H9 (cell line): Measurements from ENCODE around the gene MDGA2. TPM values are rescaled to one million over a fixed set of nuclear protein-coding genes. Genes with fewer than 3 reads are reported as not detected.

Experiments used
- DNase-seq: peaks from one replicate; pipeline ENCODE4 v3.0.0-alpha.2; 2017
- H2AFZ ChIP-seq: one replicate; pipeline ENCODE4 v1.6.1; 2013; ENCODE audit warnings: mild to moderate bottlenecking, low read length, control low read depth, moderate library complexity
- H2AK5ac ChIP-seq: 2 replicates; pipeline ENCODE4 v1.6.1; 2013; ENCODE audit warnings: low read length, control low read depth, mixed read lengths; ENCODE audit not compliant: insufficient read length
- H2BK120ac ChIP-seq: one replicate; pipeline ENCODE4 v1.6.1; 2013; ENCODE audit warnings: low read depth, mild to moderate bottlenecking, low read length, control low read depth, inconsistent platforms; ENCODE audit not compliant: poor library complexity, severe bottlenecking
- H2BK12ac ChIP-seq: 2 replicates; pipeline ENCODE4 v1.6.1; 2013; ENCODE audit warnings: low read length, control low read depth, mixed read lengths, low read depth; ENCODE audit not compliant: insufficient read length
- H2BK15ac ChIP-seq: 2 replicates; pipeline ENCODE4 v1.6.1; 2013; ENCODE audit warnings: low read depth, low read length, control low read depth
- H2BK20ac ChIP-seq: one replicate; pipeline ENCODE4 v1.6.1; 2013; ENCODE audit warnings: low read depth, mild to moderate bottlenecking, low read length, control low read depth, inconsistent platforms; ENCODE audit not compliant: poor library complexity, severe bottlenecking
- H2BK5ac ChIP-seq: 2 replicates; pipeline ENCODE4 v1.6.1; 2013; ENCODE audit warnings: low read length, control low read depth, mixed read lengths; ENCODE audit not compliant: insufficient read length
- H3K14ac ChIP-seq: 2 replicates; pipeline ENCODE4 v1.6.1; 2013; ENCODE audit warnings: low read length, control low read depth; ENCODE audit not compliant: insufficient read depth
- H3K18ac ChIP-seq: 2 replicates; pipeline ENCODE4 v1.6.1; 2013; ENCODE audit warnings: low read depth, mild to moderate bottlenecking, mixed read lengths, low read length, control low read depth; ENCODE audit not compliant: insufficient read length
- H3K23ac ChIP-seq: 2 replicates; pipeline ENCODE4 v1.6.1; 2013; ENCODE audit warnings: low read length, control low read depth, mixed read lengths, low read depth; ENCODE audit not compliant: insufficient read length
- H3K23me2 ChIP-seq: 2 replicates; pipeline ENCODE4 v1.6.1; 2013; ENCODE audit warnings: low read depth, mild to moderate bottlenecking, mixed read lengths, low read length, control low read depth; ENCODE audit not compliant: insufficient read length, poor library complexity, severe bottlenecking
- H3K27ac ChIP-seq: 2 replicates; pipeline ENCODE4 v1.5.1; 2013; ENCODE audit warnings: low read length, control low read depth, mixed read lengths, low read depth; ENCODE audit not compliant: insufficient read length
- H3K27me3 ChIP-seq: 2 replicates; pipeline ENCODE4 v1.6.1; 2013; ENCODE audit warnings: low read length, control low read depth, inconsistent platforms; ENCODE audit not compliant: insufficient read depth
- H3K4ac ChIP-seq: 2 replicates; pipeline ENCODE4 v1.6.1; 2013; ENCODE audit warnings: low read depth, mild to moderate bottlenecking, control low read depth, inconsistent platforms, low read length, moderate library complexity
- H3K4me1 ChIP-seq: 2 replicates; pipeline ENCODE4 v1.6.1; 2013; ENCODE audit warnings: low read length, control low read depth, inconsistent platforms; ENCODE audit not compliant: insufficient read depth
- H3K4me2 ChIP-seq: 2 replicates; pipeline ENCODE4 v1.6.1; 2013; ENCODE audit warnings: low read length, control low read depth, mixed read lengths; ENCODE audit not compliant: insufficient read length, insufficient read depth
- H3K56ac ChIP-seq: 2 replicates; pipeline ENCODE4 v1.6.1; 2013; ENCODE audit warnings: low read depth, mild to moderate bottlenecking, mixed read lengths, low read length, control low read depth; ENCODE audit not compliant: insufficient read length
- H3K79me1 ChIP-seq: 2 replicates; pipeline ENCODE4 v1.6.1; 2013; ENCODE audit warnings: low read depth, mild to moderate bottlenecking, moderate library complexity, low read length, control low read depth, inconsistent platforms; ENCODE audit not compliant: insufficient read depth, poor library complexity, severe bottlenecking
- H3K79me2 ChIP-seq: 2 replicates; pipeline ENCODE4 v1.6.1; 2013; ENCODE audit warnings: low read length, control low read depth, inconsistent platforms; ENCODE audit not compliant: insufficient read depth
- H3K9ac ChIP-seq: 2 replicates; pipeline ENCODE4 v1.6.1; 2013; ENCODE audit warnings: low read length, control low read depth, mixed read lengths; ENCODE audit not compliant: insufficient read length; ENCODE audit errors: extremely low read depth
- H3K9me3 ChIP-seq: one replicate; pipeline ENCODE4 v1.6.1; 2013; ENCODE audit warnings: low read depth, low read length, inconsistent platforms; ENCODE audit not compliant: control insufficient read depth
- H3T11ph ChIP-seq: one replicate; pipeline ENCODE4 v1.6.1; 2013; ENCODE audit warnings: mild to moderate bottlenecking, low read length, control low read depth, inconsistent platforms
- H4K20me1 ChIP-seq: one replicate; pipeline ENCODE4 v1.6.1; 2013; ENCODE audit not compliant: control insufficient read depth, insufficient read length, insufficient read depth
- H4K5ac ChIP-seq: 2 replicates; pipeline ENCODE4 v1.6.1; 2013; ENCODE audit warnings: low read depth, mild to moderate bottlenecking, mixed read lengths, low read length, control low read depth; ENCODE audit not compliant: insufficient read length
- H4K8ac ChIP-seq: replicated peaks from 2 replicates; pipeline ENCODE4 v1.6.1; 2013; ENCODE audit warnings: low read length, control low read depth, mixed read lengths, low read depth; ENCODE audit not compliant: insufficient read length
- H4K91ac ChIP-seq: 2 replicates; pipeline ENCODE4 v1.6.1; 2013; ENCODE audit warnings: low read depth, mild to moderate bottlenecking, moderate library complexity, mixed read lengths, low read length, control low read depth; ENCODE audit not compliant: insufficient read length
- H3K27ac Mint-ChIP-seq, 3 experiments: 2 replicates in 2 of 3; 3 replicates in 1 of 3; pipeline ENCODE4 v1.8.0; 2020 to 2021; ENCODE audit warnings: mixed read lengths in 3 of 3, mild to moderate bottlenecking in 1 of 3, moderate library complexity in 1 of 3
- H3K27me3 Mint-ChIP-seq: 2 replicates; pipeline ENCODE4 v1.8.0; 2021; ENCODE audit warnings: low read depth, mild to moderate bottlenecking, moderate library complexity, mixed read lengths
- H3K36me3 Mint-ChIP-seq, 3 experiments: 2 replicates in 2 of 3; 3 replicates in 1 of 3; pipeline ENCODE4 v1.8.0; 2020 to 2021; ENCODE audit warnings: low read depth in 3 of 3, mixed read lengths in 3 of 3; ENCODE audit not compliant: insufficient read depth in 1 of 3
- H3K4me1 Mint-ChIP-seq, 2 experiments: 2 replicates each; pipeline ENCODE4 v1.8.0; 2020; ENCODE audit warnings: mixed read lengths in 2 of 2
- H3K4me3 Mint-ChIP-seq, 2 experiments: 2 replicates in 1 of 2; 3 replicates in 1 of 2; pipeline ENCODE4 v1.8.0; 2020 to 2021; ENCODE audit warnings: mild to moderate bottlenecking in 2 of 2, mixed read lengths in 2 of 2, moderate library complexity in 1 of 2
- H3K9me3 Mint-ChIP-seq, 2 experiments: 2 replicates in 1 of 2; 3 replicates in 1 of 2; pipeline ENCODE4 v1.8.0; 2020; ENCODE audit warnings: mild to moderate bottlenecking in 2 of 2, mixed read lengths in 2 of 2, moderate library complexity in 1 of 2
- CTCF ChIP-seq: fragments of 200-600 bp; sonication (generic); conservative IDR thresholded peaks from 3 replicates; pipeline ENCODE4 v1.8.0; 2021; ENCODE audit warnings: antibody characterized with exemption, mild to moderate bottlenecking
- WGBS: extraction: QIAGEN DNeasy Blood & Tissue Kit; methylation state at CpG from one replicate; pipeline ENCODE4 v1.1.7; 2013; ENCODE audit warnings: missing lambda C conversion rate, low lambda C conversion rate, mixed read lengths; ENCODE audit not compliant: insufficient read length; ENCODE audit errors: extremely low coverage; 5-methylcytosine and 5-hydroxymethylcytosine counted together
- total RNA-seq: library from RNA; stranded (reverse); gene quantifications from 2 replicates; pipeline ENCODE4 v1.2.1, GENCODE V29; 2021

The MDGA2 gene
- total RNA-seq, 1 experiment from 2014 or later, result 1.9 TPM

DNA sequence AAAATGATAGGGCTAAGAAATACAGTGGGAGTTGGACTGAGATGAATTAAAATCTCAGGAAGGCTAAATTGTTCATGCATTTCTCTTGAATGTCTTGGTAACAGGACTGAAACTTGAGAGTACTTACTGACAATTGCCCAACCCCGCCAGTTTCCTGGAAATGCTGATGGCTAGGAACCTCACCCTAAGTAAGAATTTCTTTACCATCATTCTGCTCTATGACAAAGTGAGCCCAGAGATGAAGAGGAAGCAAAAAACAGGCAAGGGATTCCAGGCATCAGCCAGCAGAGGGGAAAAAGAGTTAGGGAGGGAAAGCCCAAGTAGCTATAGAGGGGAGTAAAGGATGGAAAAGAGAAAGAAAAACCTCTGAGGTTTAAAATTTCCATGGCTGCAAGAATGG is 397.7 kb downstream of the MDGA2 start:
- no peak overlapping the region for H3K14ac ChIP-seq
- H3K4ac ChIP-seq, result no peak overlapping the region
- H3K18ac ChIP-seq, result no peak overlapping the region
- no peak overlapping the region; a peak in 1 of 5 replicates for H3K4me3 Mint-ChIP-seq
- H3K79me2 ChIP-seq, result no peaks in the 10 kb centered on the region
- no peak overlapping the region for H3K27ac ChIP-seq
- H2BK15ac ChIP-seq, result no peak overlapping the region
- no peak overlapping the region for H4K91ac ChIP-seq
- peaks cover 0 to 9% of the 10 kb centered on the region in 2 experiments; a peak in 2 of 4 replicates for H3K4me1 Mint-ChIP-seq
- no peaks in the 10 kb centered on the region for H3K27me3 ChIP-seq
- no peak overlapping the region for H4K5ac ChIP-seq
- no peak overlapping the region for H2BK12ac ChIP-seq
- no peak overlapping the region for H2BK5ac ChIP-seq
- H3K4me2 ChIP-seq, result no peak overlapping the region
- no peaks in the 10 kb centered on the region for H3K27me3 Mint-ChIP-seq
- H3K56ac ChIP-seq, result no peak overlapping the region
- DNase-seq, result no peak
- H3K23me2 ChIP-seq, result no peaks in the 10 kb centered on the region
- no peak overlapping the region for H3T11ph ChIP-seq
- H3K9me3 ChIP-seq, result no peaks in the 10 kb centered on the region
- H3K36me3 Mint-ChIP-seq, result no peaks in the 10 kb centered on the region
- H3K9ac ChIP-seq, result no peak overlapping the region
- H2BK20ac ChIP-seq, result no peak overlapping the region
- no peak for TF ChIP-seq CTCF
- no peaks in the 10 kb centered on the region for H3K4me1 ChIP-seq
- H3K27ac Mint-ChIP-seq, result no peak overlapping the region
- no peak overlapping the region for H2AK5ac ChIP-seq
- no peaks in the 10 kb centered on the region for H4K20me1 ChIP-seq
- H2BK120ac ChIP-seq, result no peak overlapping the region
- no peak overlapping the region for H4K8ac ChIP-seq
- H3K79me1 ChIP-seq, result no peaks in the 10 kb centered on the region
- no peak overlapping the region for H2AFZ ChIP-seq
- no peak overlapping the region for H3K23ac ChIP-seq
- no peaks in the 10 kb centered on the region for H3K9me3 Mint-ChIP-seq
- WGBS, result no CpG with 5 or more reads among the region's 1 CpG
